Measurements from ENCODE around the gene ZFYVE28. TPM values are rescaled to one million over a fixed set of nuclear protein-coding genes. Genes with fewer than 3 reads are reported as not detected.
"Not testable (repeated sequence)": the region's sequence is repeated elsewhere in the genome, so short reads cannot be mapped to it uniquely, and the experiment has no call there.

ZFYVE28 gene
- total RNA-seq, 1 donor: 8.9 TPM

DNA sequence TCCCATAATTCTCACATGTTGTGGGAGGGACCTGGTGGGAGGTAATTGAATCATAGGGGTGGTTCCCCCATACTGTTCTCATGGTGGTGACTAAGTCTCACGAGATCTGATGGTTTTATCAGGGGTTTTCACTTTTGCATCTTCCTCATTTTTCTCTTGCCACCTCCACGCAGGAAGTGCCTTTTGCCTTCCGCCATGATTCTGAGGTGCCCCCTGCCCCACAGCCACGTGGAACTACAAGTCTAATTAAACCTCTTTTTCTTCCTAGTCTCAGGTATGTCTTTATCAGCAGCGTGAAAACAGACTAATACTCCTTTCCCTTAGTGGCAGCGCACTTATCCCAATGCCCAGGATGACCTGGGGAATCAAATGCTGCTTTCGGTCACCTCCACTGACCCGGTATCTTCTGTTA, 35.2 kb downstream of the ZFYVE28 start:
- H3K4me1 ChIP-seq (ENCODE audit: insufficient read depth, low read length); H3K9me3 ChIP-seq (ENCODE audit: low read depth, low read length); H3K4me3 ChIP-seq (ENCODE audit: low read length); H3K27me3 ChIP-seq (ENCODE audit: insufficient read depth, low read length): not testable (repeated sequence)

DNA sequence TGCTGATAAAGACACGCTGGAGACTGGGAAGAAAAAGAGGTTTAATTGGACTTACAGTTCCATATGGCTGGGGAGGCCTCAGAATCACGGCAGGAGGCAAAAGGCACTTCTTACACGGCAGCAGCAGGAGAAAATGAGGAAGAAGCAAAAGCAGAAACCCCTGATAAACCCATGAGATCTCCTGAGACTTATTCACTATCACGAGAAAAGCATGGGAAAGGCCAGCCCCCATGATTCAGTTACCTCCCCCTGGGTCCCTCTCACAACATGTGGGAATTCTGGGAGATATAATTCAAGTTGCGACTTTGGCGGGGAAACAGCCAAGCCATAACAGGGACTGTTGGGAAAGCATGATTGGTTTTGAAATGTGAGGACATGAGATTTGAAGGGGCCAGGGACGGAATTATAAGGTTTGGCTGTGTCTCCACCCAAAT, 35.7 kb downstream of the ZFYVE28 start:
- H3K27me3 ChIP-seq (ENCODE audit: insufficient read depth, low read length); H3K4me1 ChIP-seq (ENCODE audit: insufficient read depth, low read length); H3K4me3 ChIP-seq (ENCODE audit: low read length); H3K9me3 ChIP-seq (ENCODE audit: low read depth, low read length): not testable (repeated sequence)

DNA sequence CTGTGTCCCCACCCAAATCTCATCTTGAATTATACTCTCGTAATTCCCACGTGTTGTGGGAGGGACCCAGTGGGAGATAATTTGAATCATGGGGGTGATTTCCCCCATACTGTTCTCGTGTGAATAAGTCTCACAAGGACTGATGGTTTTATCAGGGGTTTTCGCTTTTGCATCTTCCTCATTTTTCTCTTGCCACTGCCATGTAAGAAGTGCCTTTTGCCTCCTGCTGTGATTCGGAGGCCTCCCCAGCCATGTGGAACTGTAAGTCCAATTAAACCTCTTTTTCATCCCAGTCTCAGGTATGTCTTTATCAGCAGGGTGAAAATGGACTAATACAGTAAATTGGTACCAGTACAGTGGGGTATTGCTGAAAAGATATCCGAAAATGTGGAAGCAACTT, 37.9 kb downstream of the ZFYVE28 start:
- H3K27me3 ChIP-seq (ENCODE audit: insufficient read depth, low read length); H3K4me3 ChIP-seq (ENCODE audit: low read length); H3K4me1 ChIP-seq (ENCODE audit: insufficient read depth, low read length); H3K9me3 ChIP-seq (ENCODE audit: low read depth, low read length): not testable (repeated sequence)

DNA sequence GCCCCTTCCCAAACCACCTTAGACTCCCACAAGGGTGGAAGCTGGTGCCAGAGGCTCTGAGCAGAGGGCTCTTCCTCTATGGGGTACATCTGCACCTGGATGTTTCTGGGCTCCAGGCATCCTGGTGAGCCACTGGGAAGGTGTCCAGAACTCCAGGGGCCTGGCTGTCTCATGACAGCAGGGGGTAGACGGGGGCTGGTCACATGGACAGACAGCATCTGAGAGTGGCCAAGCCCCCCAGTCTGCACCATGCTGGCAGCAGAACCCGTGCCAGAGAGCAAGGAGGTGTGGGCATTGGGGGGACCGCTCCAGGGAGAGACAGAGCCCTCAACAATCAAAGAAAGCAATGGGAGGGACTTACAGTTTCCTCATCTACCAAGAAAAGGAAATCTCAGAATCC, 39.5 kb downstream of the ZFYVE28 start:
- Histone ChIP-seq H3K9me3 (ENCODE audit: low read depth, low read length) (no peaks in the 10 kb centered on the region), H3K4me3 (ENCODE audit: low read length) (no peak overlapping the region), H3K27me3 (ENCODE audit: insufficient read depth, low read length) (no peaks in the 10 kb centered on the region), H3K4me1 (ENCODE audit: insufficient read depth, low read length) (no peaks in the 10 kb centered on the region)

DNA sequence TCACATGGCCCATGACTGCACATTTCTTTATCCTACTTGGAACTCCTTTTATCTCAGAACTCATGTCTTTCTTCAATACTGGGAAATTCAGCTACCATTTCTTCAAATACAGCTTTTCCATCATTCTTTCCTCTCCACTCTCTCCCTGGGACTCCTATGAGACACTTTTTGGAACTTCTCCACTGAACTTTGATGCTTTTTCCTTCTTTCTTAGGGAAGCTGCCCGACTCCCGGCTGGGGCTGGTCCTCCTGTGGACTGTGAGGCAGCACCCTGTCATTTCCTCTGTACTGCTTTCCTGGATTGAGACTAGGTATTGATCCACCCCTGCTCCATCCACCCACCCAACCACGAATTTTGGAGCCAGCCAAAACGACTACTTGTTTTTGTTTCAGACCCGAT, 40.0 kb downstream of the ZFYVE28 start:
- no peaks in the 10 kb centered on the region for H3K4me1 ChIP-seq (ENCODE audit: insufficient read depth, low read length)

DNA sequence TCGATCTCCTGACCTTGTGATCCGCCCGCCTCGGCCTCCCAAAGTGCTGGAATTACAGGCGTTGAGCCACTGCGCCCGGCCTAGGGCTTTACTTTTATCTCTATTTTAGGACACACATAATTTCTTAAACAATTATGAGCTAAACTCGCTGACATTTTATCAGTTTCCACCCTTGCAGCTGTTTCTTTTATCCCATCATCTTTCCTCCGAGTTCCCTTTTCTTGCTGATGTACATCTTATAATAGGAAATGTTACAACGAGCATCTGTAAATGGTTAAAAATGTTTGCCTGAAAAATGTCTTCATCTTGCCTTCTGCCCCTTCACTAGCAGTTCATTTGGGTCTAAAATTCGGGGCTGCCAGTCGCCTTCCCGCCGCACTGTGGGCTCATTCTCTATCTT, 41.2 kb downstream of the ZFYVE28 start:
- H3K4me3 ChIP-seq (ENCODE audit: low read length): no peak overlapping the region
- H3K27me3 ChIP-seq (ENCODE audit: insufficient read depth, low read length): no peaks in the 10 kb centered on the region
- H3K4me1 ChIP-seq (ENCODE audit: insufficient read depth, low read length): no peaks in the 10 kb centered on the region
- H3K9me3 ChIP-seq (ENCODE audit: low read depth, low read length): no peaks in the 10 kb centered on the region

More for the DNA sequence above, 40.0 kb downstream of the ZFYVE28 start:
- Histone ChIP-seq H3K4me3 (ENCODE audit: low read length) (no peak overlapping the region), H3K9me3 (ENCODE audit: low read depth, low read length) (no peaks in the 10 kb centered on the region), H3K27me3 (ENCODE audit: insufficient read depth, low read length) (no peaks in the 10 kb centered on the region)

DNA sequence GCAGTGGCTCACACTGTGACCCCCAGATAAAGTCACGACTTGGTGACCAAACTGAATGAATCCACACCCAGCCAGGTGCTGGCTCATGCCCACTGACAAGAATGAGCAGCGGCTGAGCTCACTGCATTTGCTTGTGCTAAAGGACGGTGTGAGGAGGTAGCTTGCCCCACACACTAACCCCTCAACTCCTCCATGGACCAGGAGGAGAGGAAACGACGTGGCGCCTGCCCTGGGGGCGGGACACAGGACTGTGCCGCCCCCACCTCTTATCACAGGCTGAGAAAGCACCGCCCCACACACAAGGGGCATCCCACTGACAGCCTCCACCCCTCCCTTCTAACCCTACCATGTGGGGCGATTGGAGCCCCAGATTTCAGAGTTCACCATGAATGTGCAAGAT, 43.0 kb downstream of the ZFYVE28 start:
- H3K4me1 ChIP-seq (ENCODE audit: insufficient read depth, low read length): no peaks in the 10 kb centered on the region
- H3K27me3 ChIP-seq (ENCODE audit: insufficient read depth, low read length): no peaks in the 10 kb centered on the region
- H3K9me3 ChIP-seq (ENCODE audit: low read depth, low read length): no peaks in the 10 kb centered on the region
- H3K4me3 ChIP-seq (ENCODE audit: low read length): no peak overlapping the region

DNA sequence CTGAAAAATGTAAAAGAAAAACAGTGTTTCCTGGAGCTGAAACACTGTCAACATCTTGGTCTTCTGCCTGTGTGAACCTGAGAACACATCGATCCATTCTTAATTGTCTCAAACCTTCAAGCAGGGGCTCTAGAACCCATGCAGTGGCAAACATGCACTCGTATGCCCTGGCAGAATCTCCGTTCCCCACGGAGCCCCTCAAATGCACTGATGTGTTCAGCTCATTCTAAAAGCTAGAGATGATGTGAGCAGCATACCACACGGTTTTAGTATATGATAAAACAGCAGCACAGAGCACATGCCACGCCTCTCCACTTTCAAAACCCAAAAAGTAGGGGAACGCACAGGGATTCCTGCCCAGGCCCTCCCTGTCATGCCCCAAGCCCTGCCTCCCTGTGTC, 44.9 kb downstream of the ZFYVE28 start:
- Histone ChIP-seq H3K27me3 (ENCODE audit: insufficient read depth, low read length) (no peaks in the 10 kb centered on the region), H3K4me3 (ENCODE audit: low read length) (no peak overlapping the region), H3K4me1 (ENCODE audit: insufficient read depth, low read length) (no peaks in the 10 kb centered on the region), H3K9me3 (ENCODE audit: low read depth, low read length) (no peaks in the 10 kb centered on the region)

DNA sequence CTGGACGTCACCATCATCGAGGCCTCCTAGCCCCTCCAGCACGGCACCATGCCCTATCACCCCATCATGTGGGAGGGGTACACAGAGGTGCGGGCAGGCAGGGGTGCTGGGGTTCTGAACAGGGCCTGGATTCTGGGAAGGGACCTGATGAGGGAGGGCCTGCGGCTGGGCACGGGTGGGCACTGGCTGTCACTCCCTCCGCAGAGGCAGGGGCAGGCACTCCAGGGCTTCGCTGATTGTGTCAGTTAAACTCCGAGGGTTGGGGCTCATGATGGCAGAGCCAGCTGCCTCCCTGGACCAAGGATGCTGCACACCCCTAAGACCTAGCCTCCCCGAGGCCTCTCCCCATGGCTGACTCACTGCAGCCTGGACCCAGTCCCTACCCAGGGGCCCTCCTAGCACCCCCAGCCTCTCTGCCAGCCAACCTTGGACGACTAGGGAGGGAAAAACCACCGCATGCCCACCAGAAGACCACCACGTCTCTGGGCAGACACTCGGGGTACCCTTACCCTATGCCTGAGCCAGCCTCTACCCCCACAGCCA, 45.9 kb downstream of the ZFYVE28 start:
- no peaks in the 10 kb centered on the region for H3K9me3 ChIP-seq (ENCODE audit: low read depth, low read length)

DNA sequence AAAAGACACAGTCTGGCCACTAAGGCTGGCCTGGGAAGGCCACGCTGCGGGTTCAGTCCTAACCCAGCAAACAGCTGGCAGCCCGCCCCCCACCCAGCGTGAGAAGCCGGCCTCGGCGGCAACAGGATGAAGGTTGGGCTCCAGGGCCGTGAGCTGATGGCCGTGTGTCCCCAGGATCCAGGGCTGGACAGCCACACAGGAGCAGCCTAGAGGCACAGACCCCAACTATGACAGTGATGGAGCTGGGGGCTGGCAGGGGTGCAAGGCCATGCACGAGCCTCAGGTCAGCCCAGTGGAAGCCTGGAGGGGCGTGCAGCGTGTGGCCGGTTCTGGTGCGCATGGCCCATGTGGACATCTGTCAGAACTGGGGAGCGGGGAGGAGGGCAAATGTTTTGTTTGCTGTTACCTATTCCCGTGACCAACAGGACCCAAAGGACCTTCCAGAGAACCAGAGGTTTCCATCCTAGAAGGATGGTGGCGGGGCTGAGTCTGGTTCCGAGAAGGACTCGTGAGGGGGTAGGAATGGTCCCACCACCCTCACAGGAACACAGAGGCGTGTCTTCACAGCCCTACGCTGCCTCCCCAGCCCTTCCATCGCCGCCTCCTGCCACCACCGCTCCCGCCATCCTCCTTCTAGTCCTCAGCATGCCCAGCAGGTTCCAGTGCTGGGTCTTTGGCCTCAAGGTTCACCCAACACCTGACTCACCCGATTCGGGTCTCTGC, 46.5 kb downstream of the ZFYVE28 start:
- Histone ChIP-seq H3K4me3 (ENCODE audit: low read length) (no peak overlapping the region), H3K9me3 (ENCODE audit: low read depth, low read length) (no peaks in the 10 kb centered on the region), H3K27me3 (ENCODE audit: insufficient read depth, low read length) (no peaks in the 10 kb centered on the region), H3K4me1 (ENCODE audit: insufficient read depth, low read length) (no peaks in the 10 kb centered on the region)

More for the DNA sequence above, 45.9 kb downstream of the ZFYVE28 start:
- Histone ChIP-seq H3K4me1 (ENCODE audit: insufficient read depth, low read length) (no peaks in the 10 kb centered on the region), H3K27me3 (ENCODE audit: insufficient read depth, low read length) (no peaks in the 10 kb centered on the region), H3K4me3 (ENCODE audit: low read length) (no peak overlapping the region)

DNA sequence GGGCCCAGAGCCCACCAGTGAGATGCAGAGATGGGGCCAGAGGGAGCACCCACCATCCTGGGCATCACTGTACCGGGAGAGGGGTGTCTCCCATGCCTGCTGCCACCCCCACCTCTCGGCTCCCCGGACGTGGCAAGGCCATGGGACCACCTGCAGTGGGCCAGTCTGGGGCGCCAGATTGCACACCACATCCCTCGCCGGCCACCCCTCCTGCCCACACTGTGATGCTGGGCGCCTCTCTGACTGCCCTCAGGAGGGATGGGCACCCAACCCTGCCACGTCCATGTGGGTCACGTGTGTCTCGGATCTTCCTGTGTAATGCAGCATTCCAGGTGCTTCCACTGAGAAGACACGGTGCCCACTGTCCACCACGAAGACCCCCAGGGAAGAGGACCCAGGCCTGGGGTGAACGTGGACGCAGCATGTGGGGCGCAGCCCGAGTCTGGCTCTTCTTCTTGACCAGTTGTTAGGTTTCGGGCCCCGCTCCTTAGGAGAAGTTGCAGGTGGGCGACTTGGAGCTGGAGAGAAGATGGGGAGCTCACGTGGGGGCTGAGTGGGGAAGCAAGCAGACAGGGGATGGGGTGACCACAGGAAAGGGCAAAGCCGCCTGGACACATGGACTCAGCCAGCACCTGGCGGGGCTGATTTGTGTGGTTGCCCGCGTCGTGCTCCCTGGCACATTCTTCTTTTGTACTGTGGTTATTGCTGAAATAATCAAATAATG, 47.7 kb downstream of the ZFYVE28 start:
- H3K4me1 ChIP-seq (ENCODE audit: insufficient read depth, low read length): no peaks in the 10 kb centered on the region
- no peaks in the 10 kb centered on the region for H3K27me3 ChIP-seq (ENCODE audit: insufficient read depth, low read length)
- no peak overlapping the region for H3K4me3 ChIP-seq (ENCODE audit: low read length)
- H3K9me3 ChIP-seq (ENCODE audit: low read depth, low read length): no peaks in the 10 kb centered on the region

DNA sequence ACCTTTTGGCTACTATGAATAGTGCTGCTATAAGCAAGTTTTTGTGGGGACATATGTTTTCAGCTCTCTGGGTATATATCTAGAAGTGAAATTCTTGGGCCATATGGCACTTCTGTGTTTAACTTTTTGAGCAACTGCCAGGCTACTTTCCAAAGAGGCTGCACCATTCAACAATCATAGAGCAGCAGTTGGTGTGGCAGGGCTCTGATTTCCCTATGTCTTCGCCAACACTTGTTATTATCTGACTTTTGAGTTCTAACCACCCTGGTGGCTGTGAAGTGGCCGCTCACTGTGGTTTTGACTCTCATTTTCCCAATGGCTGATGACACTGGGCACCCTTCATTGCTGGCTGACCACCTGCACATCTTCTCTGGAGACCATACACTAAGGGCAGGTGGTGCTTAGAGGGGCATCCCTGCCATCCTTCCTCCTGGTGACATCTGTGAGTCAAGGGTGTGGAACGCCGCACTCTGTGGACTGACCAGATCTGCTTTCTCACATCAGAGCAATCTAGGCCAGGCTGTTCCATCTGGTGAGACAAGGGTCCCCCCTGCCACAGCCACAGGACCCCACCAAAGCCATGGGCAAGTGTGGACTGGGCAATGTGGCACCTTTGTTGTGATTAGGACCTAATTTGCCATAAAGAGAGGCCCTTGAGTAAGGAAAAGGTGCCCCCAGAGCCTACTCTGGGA, 49.6 kb downstream of the ZFYVE28 start:
- H3K9me3 ChIP-seq (ENCODE audit: low read depth, low read length): no peaks in the 10 kb centered on the region
- peaks cover 6% of the 10 kb centered on the region for H3K4me1 ChIP-seq (ENCODE audit: insufficient read depth, low read length)
- H3K4me3 ChIP-seq (ENCODE audit: low read length): no peak overlapping the region
- H3K27me3 ChIP-seq (ENCODE audit: insufficient read depth, low read length): no peaks in the 10 kb centered on the region

DNA sequence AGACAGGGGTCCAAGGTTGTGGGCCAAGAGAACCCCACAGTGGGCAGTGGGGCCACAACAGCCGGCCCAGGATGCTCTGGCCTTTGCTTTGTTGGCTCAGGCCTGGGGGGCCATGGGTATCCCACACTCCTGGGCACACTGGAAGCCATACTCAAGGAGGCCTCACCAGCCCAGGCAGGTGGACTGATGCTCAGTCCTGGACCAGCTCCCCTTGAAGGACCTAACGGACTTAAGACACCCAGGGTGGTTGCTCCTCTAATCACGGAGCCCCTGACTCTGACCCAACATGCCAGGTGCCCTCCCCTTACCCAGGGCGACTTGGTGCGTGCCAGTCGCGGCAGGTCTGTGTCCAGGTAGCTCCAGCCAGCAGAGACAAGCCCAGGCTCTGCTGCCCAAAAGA, 50.8 kb downstream of the ZFYVE28 start:
- H3K4me3 ChIP-seq (ENCODE audit: low read length): no peak overlapping the region
- no peaks in the 10 kb centered on the region for H3K27me3 ChIP-seq (ENCODE audit: insufficient read depth, low read length)
- H3K4me1 ChIP-seq (ENCODE audit: insufficient read depth, low read length): peaks cover 11% of the 10 kb centered on the region
- no peaks in the 10 kb centered on the region for H3K9me3 ChIP-seq (ENCODE audit: low read depth, low read length)

DNA sequence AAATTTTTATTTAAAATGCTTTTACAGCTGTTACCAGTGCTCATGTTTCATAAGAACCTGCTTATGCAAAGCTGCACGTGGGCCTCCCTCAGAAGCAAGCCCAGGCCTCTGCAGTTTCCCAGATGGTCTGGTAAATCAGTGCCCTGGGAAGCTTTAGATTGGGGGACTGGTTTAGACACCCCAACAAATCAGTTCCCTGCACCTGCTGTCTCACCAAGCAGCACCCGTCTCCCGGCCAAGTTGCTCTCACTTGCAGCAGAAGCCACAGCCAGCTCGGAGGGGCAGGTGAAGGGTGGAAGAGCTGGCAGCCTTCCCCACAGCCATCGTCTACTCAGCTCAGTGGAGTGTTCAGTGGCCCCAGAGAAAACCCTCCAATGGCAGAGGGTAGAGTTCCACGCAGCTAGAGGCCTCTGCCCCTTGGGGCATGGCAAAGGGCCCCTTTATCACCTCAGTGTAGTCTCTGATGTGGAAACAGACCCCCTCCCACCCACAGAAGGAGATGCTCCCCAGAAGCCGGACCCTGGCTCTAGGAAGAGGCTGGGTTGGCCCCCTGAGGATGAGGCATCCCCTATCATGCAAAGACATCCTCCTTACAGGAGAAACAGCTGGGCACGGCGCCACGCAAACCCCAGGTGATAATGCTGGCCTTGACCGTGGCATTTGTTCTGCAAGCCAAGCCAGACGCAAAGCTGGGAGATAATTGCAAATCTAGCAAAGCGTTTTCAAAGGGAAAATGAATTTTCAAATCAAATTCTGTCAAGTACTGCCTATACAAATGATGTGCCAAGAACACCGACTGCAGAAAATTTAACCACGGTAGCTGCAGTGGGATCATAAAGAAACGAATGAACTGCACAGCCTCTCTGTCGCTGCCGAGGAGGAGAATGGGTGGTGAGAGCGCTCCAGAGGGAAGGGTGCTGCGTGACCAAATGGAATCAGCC, 51.9 kb downstream of the ZFYVE28 start:
- H3K4me1 ChIP-seq (ENCODE audit: insufficient read depth, low read length): peaks cover 11% of the 10 kb centered on the region
- no peaks in the 10 kb centered on the region for H3K27me3 ChIP-seq (ENCODE audit: insufficient read depth, low read length)
- H3K4me3 ChIP-seq (ENCODE audit: low read length): no peak overlapping the region
- no peaks in the 10 kb centered on the region for H3K9me3 ChIP-seq (ENCODE audit: low read depth, low read length)

Measured in mononuclear cell (primary cell).